ENCODE results near the gene NUP58. TPM values are rescaled to one million over a fixed set of nuclear protein-coding genes. Genes with fewer than 3 reads are reported as not detected.

Gene NUP58
- total and polyA plus RNA-seq, 9 of the 15 experiments (the other 6 are each of a cell fraction or from before 2014, with no cell fraction given), result 12.5 to 98.0 (median 42.6) TPM

DNA sequence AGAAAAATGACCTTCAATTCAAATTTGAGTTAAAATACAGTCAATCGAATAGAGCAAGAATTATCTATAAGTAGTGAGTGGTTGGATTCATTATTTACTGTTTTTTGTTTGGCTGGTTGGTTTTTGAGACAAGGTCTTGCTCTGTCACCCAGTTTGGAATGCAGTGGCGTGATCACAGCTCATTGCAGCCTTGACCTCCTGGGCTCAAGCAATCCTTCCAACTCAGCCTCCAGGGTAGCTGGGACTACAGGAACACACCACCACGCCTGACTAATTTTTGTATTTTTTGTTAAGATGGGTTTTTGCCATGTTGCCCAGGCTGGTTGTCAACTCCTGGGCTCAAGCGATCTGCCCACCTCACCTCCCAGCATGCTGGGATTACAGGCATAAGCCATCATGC, 39.2 kb upstream of the NUP58 start:
- FAIRE-seq, result no peak
- Histone ChIP-seq H3K27me3 (ENCODE audit: control insufficient read depth in 2 of 2, insufficient read depth in 2 of 2, low read length in 2 of 2) (no peaks in the 10 kb centered on the region), H3K4me2 (ENCODE audit: insufficient read depth, low read length) (no peak overlapping the region), H2AFZ (ENCODE audit: low read depth, low read length) (no peak overlapping the region), H3K9ac (ENCODE audit: insufficient read depth in 1 of 2, low read depth in 2 of 2, low read length in 2 of 2) (no peak overlapping the region), H3K27ac (ENCODE audit: extremely low read depth, low read depth, low read length) (no peak overlapping the region), H3K79me2 (ENCODE audit: control insufficient read depth, insufficient read depth, low read length) (no peaks in the 10 kb centered on the region), H3K4me1 (replicated peaks in 1 of 2; ENCODE audit: control insufficient read depth in 2 of 2, insufficient read depth in 2 of 2, low read length in 2 of 2) (no peaks in the 10 kb centered on the region), H3K36me3 (ENCODE audit: control insufficient read depth, insufficient read depth, low read length) (peaks cover 19% of the 10 kb centered on the region; the same call in 1 of the 3 replicates), H3K4me3 (no peak overlapping the region), H4K20me1 (replicated peaks; ENCODE audit: control insufficient read depth, insufficient read depth, low read length) (no peaks in the 10 kb centered on the region), H3K9me3 (replicated peaks; ENCODE audit: control insufficient read depth, insufficient read depth, low read depth, low read length) (no peaks in the 10 kb centered on the region), H3K9me1 (ENCODE audit: control insufficient read depth, insufficient read depth, low read length) (no peaks in the 10 kb centered on the region)
- no peak for ATAC-seq
- DNase-seq (ENCODE audit: extremely low read depth in 1 of 4, low spot score in 3 of 4), result no peak
- 65% methylated on average over 4 of the region's 4 CpGs for WGBS (ENCODE audit: insufficient coverage, low coverage, missing lambda C conversion rate)
- TF ChIP-seq EHMT2 (IDR thresholded peaks at IDR 0.05) (no peak), ZNF586 (CRISPR knock-in tag; conservative IDR thresholded peaks at IDR 0.05) (no peak), YY1 (IDR thresholded peaks at IDR 0.05; ENCODE audit: borderline replicate concordance in 1 of 3, control insufficient read depth in 1 of 3, extremely low read depth in 1 of 3, insufficient read depth in 3 of 3, insufficient read length in 1 of 3, insufficient replicate concordance in 2 of 3, low read depth in 1 of 3, low read length in 2 of 3) (no peak), HMG20B (CRISPR knock-in tag; IDR thresholded peaks at IDR 0.05) (no peak), SREBF1 (IDR thresholded peaks at IDR 0.05; ENCODE audit: borderline replicate concordance, low read depth, low read length) (no peak), NFATC3 (IDR thresholded peaks at IDR 0.05) (no peak)
- TF ChIP-seq, protein P1, sequence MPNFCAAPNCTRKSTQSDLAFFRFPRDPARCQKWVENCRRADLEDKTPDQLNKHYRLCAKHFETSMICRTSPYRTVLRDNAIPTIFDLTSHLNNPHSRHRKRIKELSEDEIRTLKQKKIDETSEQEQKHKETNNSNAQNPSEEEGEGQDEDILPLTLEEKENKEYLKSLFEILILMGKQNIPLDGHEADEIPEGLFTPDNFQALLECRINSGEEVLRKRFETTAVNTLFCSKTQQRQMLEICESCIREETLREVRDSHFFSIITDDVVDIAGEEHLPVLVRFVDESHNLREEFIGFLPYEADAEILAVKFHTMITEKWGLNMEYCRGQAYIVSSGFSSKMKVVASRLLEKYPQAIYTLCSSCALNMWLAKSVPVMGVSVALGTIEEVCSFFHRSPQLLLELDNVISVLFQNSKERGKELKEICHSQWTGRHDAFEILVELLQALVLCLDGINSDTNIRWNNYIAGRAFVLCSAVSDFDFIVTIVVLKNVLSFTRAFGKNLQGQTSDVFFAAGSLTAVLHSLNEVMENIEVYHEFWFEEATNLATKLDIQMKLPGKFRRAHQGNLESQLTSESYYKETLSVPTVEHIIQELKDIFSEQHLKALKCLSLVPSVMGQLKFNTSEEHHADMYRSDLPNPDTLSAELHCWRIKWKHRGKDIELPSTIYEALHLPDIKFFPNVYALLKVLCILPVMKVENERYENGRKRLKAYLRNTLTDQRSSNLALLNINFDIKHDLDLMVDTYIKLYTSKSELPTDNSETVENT (CRISPR knock-in tag; IDR thresholded peaks at IDR 0.05), result no peak
- in situ Hi-C loops (cut with MboI) (no loop called here), intact Hi-C loops (cut with micrococcal nuclease) (no loop called here)
- ChIA-PET POLR2A (no interaction called here), CTCF (ENCODE audit: low intra/inter-chr PET ratio) (no interaction called here)
- no TSS peak for BruUV-seq (replicated peaks)
